ENCODE measurements around the gene EDAR.

DNA sequence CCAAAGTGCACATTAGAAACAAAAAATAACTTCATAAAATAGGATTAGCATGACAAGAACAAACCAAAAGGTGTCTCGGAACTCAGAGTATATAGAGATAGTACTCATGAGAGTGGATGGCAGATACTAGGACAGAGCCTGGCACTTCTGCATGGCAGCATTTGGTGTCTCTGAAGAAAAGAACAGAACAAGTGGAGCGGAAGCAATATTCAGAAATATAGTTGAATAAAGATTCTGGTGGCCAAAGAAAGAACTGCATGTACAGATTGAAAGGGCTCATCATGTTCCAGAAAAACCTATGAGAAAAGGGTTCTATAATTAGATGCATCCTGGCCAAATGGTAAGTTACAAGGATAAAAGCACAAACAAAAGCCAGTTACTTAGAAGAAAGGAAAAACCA is 111.5 kb downstream of the EDAR start:
- TF ChIP-seq, protein P1, sequence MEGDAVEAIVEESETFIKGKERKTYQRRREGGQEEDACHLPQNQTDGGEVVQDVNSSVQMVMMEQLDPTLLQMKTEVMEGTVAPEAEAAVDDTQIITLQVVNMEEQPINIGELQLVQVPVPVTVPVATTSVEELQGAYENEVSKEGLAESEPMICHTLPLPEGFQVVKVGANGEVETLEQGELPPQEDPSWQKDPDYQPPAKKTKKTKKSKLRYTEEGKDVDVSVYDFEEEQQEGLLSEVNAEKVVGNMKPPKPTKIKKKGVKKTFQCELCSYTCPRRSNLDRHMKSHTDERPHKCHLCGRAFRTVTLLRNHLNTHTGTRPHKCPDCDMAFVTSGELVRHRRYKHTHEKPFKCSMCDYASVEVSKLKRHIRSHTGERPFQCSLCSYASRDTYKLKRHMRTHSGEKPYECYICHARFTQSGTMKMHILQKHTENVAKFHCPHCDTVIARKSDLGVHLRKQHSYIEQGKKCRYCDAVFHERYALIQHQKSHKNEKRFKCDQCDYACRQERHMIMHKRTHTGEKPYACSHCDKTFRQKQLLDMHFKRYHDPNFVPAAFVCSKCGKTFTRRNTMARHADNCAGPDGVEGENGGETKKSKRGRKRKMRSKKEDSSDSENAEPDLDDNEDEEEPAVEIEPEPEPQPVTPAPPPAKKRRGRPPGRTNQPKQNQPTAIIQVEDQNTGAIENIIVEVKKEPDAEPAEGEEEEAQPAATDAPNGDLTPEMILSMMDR (IDR thresholded peaks at IDR 0.05; ENCODE audit: low read length) = no peak
- TF ChIP-seq EZH2 (IDR thresholded peaks at IDR 0.05; ENCODE audit: borderline replicate concordance, low read length) = no peak
